H1 (cell line): ENCODE results near the gene LCNL1. TPM values are rescaled to one million over a fixed set of nuclear protein-coding genes. Genes with fewer than 3 reads are reported as not detected.

Experiments
- BACH1 ChIP-seq: IDR thresholded peaks from 2 replicates; pipeline ENCODE4 v1.6.1; 2012; ENCODE audit warnings: low read length, improper control_type of control experiment
- BCL11A ChIP-seq, 2 experiments: IDR thresholded peaks; one replicate each; pipeline ENCODE4 v1.6.1; 2011; ENCODE audit warnings: low read depth in 2 of 2, low read length in 2 of 2, mild to moderate bottlenecking in 2 of 2
- BRCA1 ChIP-seq: IDR thresholded peaks from 2 replicates; pipeline ENCODE4 v1.6.1; 2012; ENCODE audit warnings: low read depth, low read length, improper control_type of control experiment
- CEBPB ChIP-seq: IDR thresholded peaks from 2 replicates; pipeline ENCODE4 v1.6.1; 2012; ENCODE audit warnings: low read depth, low read length
- CREB1 ChIP-seq: IDR thresholded peaks from 2 replicates; pipeline ENCODE4 v1.6.1; 2012; ENCODE audit warnings: inconsistent platforms
- CTBP2 ChIP-seq: IDR thresholded peaks from 2 replicates; pipeline ENCODE4 v1.7.0; 2011; ENCODE audit warnings: borderline replicate concordance, mild to moderate bottlenecking, moderate library complexity, mixed read lengths, low read length; ENCODE audit not compliant: insufficient read depth, insufficient read length
- CTCF ChIP-seq, 3 experiments: IDR thresholded peaks; 1 replicate in 2 of 3; 2 replicates in 1 of 3; pipeline versions ENCODE4 v1.5.1 to v1.6.1; 2011; ENCODE audit warnings: low read length in 3 of 3, mild to moderate bottlenecking in 3 of 3, inconsistent platforms in 2 of 3, low read depth in 1 of 3, moderate library complexity in 1 of 3; ENCODE audit not compliant: insufficient read depth in 1 of 3; ENCODE audit errors: control extremely low read depth in 1 of 3
- E2F6 ChIP-seq: IDR thresholded peaks from 2 replicates; pipeline ENCODE4 v1.6.1; 2012; ENCODE audit warnings: inconsistent platforms
- RAD21 ChIP-seq, 2 experiments: IDR thresholded peaks in 1 of 2; conservative IDR thresholded peaks in 1 of 2; 2 replicates each; pipeline ENCODE4 v1.6.1; 2011; ENCODE audit warnings: low read depth in 2 of 2, low read length in 2 of 2, improper control_type of control experiment in 1 of 2, inconsistent platforms in 1 of 2, mild to moderate bottlenecking in 1 of 2, moderate library complexity in 1 of 2
- SIX5 ChIP-seq: IDR thresholded peaks from 2 replicates; pipeline ENCODE4 v1.6.1; 2011; ENCODE audit warnings: mild to moderate bottlenecking, low read depth, low read length
- polyA plus RNA-seq, 7 experiments: library from polyadenylated mRNA; depleted of rRNA in 3 of 7; stranded (reverse) in 5 of 7; unstranded in 2 of 7; fragments of >200 nt in 5 of 7; fragments of 200-250 nt in 2 of 7; gene quantifications; 1 replicate in 5 of 7; 2 replicates in 1 of 7; 4 replicates in 1 of 7; pipeline versions ENCODE4 v1.2.1 to v1.2.3, GENCODE V29; 2011 to 2013; ENCODE audit warnings: missing spikeins in 2 of 7, mixed read lengths in 2 of 7
- total RNA-seq: library from RNA; stranded (reverse); fragmentation: NEBNext Ultra II Directional; extraction: Animal tissue kit (Norgen Biotek cat#: 25700); gene quantifications from 2 replicates; pipeline ENCODE4 v1.2.1, GENCODE V29; 2021

Gene LCNL1
- total and polyA plus RNA-seq, 2 of the 8 experiments (the other 6 are each of a cell fraction or from before 2014, with no cell fraction given), result 0.11 TPM; not detected in 1

- TF ChIP-seq CEBPB, result no peak
- no peak for TF ChIP-seq RAD21 (IDR thresholded peaks at IDR 0.05 in 1 of 2, conservative IDR thresholded peaks at IDR 0.05 in 1 of 2; ENCODE audit: low read depth in 2 of 2, low read length in 2 of 2)
- no peak for TF ChIP-seq E2F6
- TF ChIP-seq BRCA1, result no peak
- TF ChIP-seq CTCF (IDR thresholded peaks at IDR 0.05; ENCODE audit: control extremely low read depth in 1 of 3, insufficient read depth in 1 of 3, low read depth in 1 of 3, low read length in 3 of 3), result no peak
- TF ChIP-seq CREB1, result no peak
- TF ChIP-seq BACH1, result no peak
- TF ChIP-seq BCL11A (IDR thresholded peaks at IDR 0.05; ENCODE audit: low read depth in 2 of 2, low read length in 2 of 2), result no peak
- TF ChIP-seq CTBP2, result no peak
- no peak for TF ChIP-seq SIX5
These were observed 38.2 kb downstream of the LCNL1 start (continued) for GRCh38 chr9:137020771-137021567.
